HG03378 (cell line): ENCODE data around the gene CXCL1.

Experiments
- ATAC-seq: cut with Tn5 transposase; IDR thresholded peaks from one replicate; pipeline ENCODE4 v1.9.1; 2021; ENCODE audit warnings: mild to moderate bottlenecking, moderate library complexity; ENCODE audit not compliant: unreplicated experiment

Gene CXCL1

DNA sequence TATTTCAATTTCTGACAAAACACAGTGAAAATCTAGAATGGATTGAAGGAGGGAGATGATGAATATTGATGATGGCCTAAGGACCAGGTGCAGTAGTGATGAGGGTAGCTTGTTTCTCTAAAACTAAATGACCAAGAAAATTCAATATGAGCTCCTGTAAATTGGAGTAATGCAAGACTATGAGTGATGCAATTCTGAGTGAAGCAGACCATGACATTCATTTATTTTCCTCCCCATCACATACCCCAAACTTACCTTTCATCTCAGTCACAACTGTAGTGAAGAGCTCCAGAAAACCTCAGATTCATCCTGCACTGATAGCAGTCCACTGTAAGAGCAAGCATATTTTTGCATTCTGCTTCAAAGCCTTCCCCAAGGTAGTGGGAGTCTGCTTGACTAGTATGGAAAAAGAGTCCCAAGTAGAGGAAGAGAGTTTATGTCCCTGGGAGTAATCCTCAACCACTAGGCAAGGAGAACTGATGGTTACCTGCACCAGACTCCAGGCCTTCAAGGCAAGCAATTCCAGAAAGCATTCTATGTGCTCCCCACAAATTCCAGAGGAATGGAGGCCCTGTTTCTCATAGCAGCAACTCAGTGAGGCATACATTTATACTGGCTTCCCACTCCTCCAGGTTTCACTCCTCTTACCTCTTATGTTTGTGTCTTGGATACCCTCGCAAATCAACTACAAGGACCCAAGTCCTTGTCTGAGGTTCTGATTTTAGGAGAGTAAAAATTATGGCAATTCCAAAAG, 47.2 kb downstream of the CXCL1 start:
- no peak for ATAC-seq

DNA sequence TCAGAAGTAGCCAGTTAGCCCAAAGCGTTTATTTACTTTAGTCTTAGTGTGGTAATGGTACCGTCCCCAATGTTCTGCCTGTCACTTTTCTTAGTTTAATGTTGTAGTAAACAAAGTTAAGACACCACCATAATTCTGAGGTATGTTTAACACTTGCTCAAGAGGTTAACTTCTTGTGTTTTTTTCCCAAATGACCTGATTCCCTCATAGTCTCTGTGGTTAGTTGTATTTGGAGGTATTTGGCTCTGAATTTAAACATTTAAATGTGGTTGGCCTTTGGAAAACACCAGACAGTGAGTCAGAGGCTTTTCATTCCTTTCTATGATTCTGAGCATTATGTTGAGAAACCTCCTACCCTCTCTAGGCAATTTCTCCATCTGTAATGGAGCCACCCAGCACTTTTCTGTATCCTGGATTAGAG, 47.9 kb downstream of the CXCL1 start:
- no peak for ATAC-seq

DNA sequence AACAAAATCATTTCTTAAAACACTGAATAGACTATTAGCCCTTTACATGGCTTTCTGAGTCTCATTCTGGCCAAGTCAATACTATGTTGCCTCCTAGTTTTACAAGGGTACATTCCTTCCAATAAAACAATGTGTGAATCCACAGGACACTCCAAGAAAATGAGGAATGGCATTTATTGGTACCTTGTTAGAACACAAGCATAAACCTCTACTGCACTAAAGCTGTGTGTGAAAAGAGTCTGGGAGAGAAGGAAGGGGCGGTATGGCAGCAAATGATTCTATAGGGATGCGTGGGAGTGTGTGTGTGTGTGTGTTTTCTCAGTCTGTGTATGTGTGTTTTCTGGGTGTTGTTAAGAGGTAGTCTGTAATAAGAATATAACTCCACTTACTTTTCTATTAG, 48.9 kb downstream of the CXCL1 start:
- no peak for ATAC-seq

DNA sequence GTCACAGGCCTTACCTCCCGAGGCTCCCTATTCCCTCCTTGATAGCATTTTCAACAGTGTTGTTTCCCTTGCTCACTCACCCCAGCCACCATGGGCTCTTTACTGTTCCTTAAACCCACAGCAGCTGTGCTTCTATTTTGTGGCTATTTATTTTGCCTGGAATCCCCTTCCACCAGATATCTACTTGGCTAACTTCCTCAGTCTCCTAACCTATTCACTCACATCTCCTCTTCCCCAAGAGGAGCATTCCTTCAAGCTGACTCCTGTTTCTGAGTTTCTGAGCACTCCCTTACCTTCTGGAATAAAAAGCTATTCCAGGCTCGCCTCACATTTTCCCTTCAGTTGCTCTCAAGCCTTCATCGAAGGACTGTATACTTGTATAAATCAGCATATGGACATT, 50.5 kb downstream of the CXCL1 start:
- ATAC-seq = no peak
